HUES48 (cell line): Measurements from ENCODE around the gene AFAP1L2.

Source experiments
- H3K27ac ChIP-seq: one replicate; pipeline ENCODE4 v1.7.0; 2013; ENCODE audit warnings: low read depth, low read length, inconsistent platforms
- H3K27me3 ChIP-seq: 2 replicates; pipeline ENCODE4 v1.6.1; 2013; ENCODE audit warnings: mild to moderate bottlenecking, low read length; ENCODE audit not compliant: control insufficient read depth, insufficient read depth
- H3K36me3 ChIP-seq: 2 replicates; pipeline ENCODE4 v1.6.1; 2013; ENCODE audit warnings: low read length; ENCODE audit not compliant: control insufficient read depth, insufficient read depth
- H3K4me1 ChIP-seq: 2 replicates; pipeline ENCODE4 v1.6.1; 2013; ENCODE audit warnings: mild to moderate bottlenecking, low read length; ENCODE audit not compliant: control insufficient read depth, insufficient read depth
- H3K4me3 ChIP-seq: 2 replicates; pipeline ENCODE4 v1.5.1; 2013; ENCODE audit warnings: mild to moderate bottlenecking, low read depth, low read length
- H3K9ac ChIP-seq: 2 replicates; pipeline ENCODE4 v1.6.1; 2013; ENCODE audit warnings: mild to moderate bottlenecking, low read depth, low read length, moderate library complexity
- H3K9me3 ChIP-seq: 2 replicates; pipeline ENCODE4 v1.6.1; 2013; ENCODE audit warnings: low read length; ENCODE audit not compliant: control insufficient read depth, insufficient read depth

The AFAP1L2 gene

GRCh38 chr10:114372995-114373394, 31.3 kb downstream of the AFAP1L2 start:
- Histone ChIP-seq H3K36me3 (no peaks in the 10 kb centered on the region), H3K9me3 (no peaks in the 10 kb centered on the region), H3K4me1 (peaks cover 7% of the 10 kb centered on the region; the same call in 1 of the 2 replicates), H3K27ac (no peak overlapping the region), H3K4me3 (no peak overlapping the region), H3K27me3 (no peaks in the 10 kb centered on the region), H3K9ac (no peak overlapping the region)

GRCh38 chr10:114372179-114372578, 32.1 kb downstream of the AFAP1L2 start:
- no peaks in the 10 kb centered on the region for H3K9me3 ChIP-seq
- H3K27me3 ChIP-seq, result no peaks in the 10 kb centered on the region
- H3K4me3 ChIP-seq, result no peak overlapping the region
- H3K4me1 ChIP-seq, result peaks cover 7% of the 10 kb centered on the region; the same call in 1 of the 2 replicates
- no peaks in the 10 kb centered on the region for H3K36me3 ChIP-seq
- H3K27ac ChIP-seq, result no peak overlapping the region
- H3K9ac ChIP-seq, result no peak overlapping the region

- Histone ChIP-seq H3K4me1 (peaks cover 7% of the 10 kb centered on the region; the same call in 1 of the 2 replicates), H3K9ac (no peak overlapping the region), H3K9me3 (no peaks in the 10 kb centered on the region), H3K27ac (no peak overlapping the region), H3K4me3 (no peak overlapping the region), H3K36me3 (no peaks in the 10 kb centered on the region), H3K27me3 (no peaks in the 10 kb centered on the region)
These were observed 33.3 kb downstream of the AFAP1L2 start for GRCh38 chr10:114370966-114371365.

- Histone ChIP-seq H3K9ac (no peak overlapping the region), H3K9me3 (no peaks in the 10 kb centered on the region), H3K4me3 (no peak overlapping the region), H3K27me3 (no peaks in the 10 kb centered on the region), H3K36me3 (no peaks in the 10 kb centered on the region), H3K4me1 (peaks cover 7% of the 10 kb centered on the region; the same call in 1 of the 2 replicates), H3K27ac (no peak overlapping the region)
These were observed 34.1 kb downstream of the AFAP1L2 start for GRCh38 chr10:114370199-114370598.

- no peaks in the 10 kb centered on the region for H3K27me3 ChIP-seq
- no peak overlapping the region for H3K4me3 ChIP-seq
- H3K9me3 ChIP-seq, result no peaks in the 10 kb centered on the region
- no peaks in the 10 kb centered on the region for H3K36me3 ChIP-seq
- no peak overlapping the region for H3K27ac ChIP-seq
- H3K4me1 ChIP-seq, result no peaks in the 10 kb centered on the region
- no peak overlapping the region for H3K9ac ChIP-seq
These were observed 36.3 kb downstream of the AFAP1L2 start for GRCh38 chr10:114368057-114368391.

- no peak overlapping the region for H3K9ac ChIP-seq
- H3K27ac ChIP-seq, result no peak overlapping the region
- no peak overlapping the region for H3K4me3 ChIP-seq
- H3K36me3 ChIP-seq, result no peaks in the 10 kb centered on the region
- no peaks in the 10 kb centered on the region for H3K4me1 ChIP-seq
- no peaks in the 10 kb centered on the region for H3K9me3 ChIP-seq
- no peaks in the 10 kb centered on the region for H3K27me3 ChIP-seq
These were observed 36.8 kb downstream of the AFAP1L2 start for GRCh38 chr10:114367351-114368056.

GRCh38 chr10:114364726-114365125, 39.6 kb downstream of the AFAP1L2 start:
- H3K36me3 ChIP-seq, result no peaks in the 10 kb centered on the region
- H3K27ac ChIP-seq, result no peak overlapping the region
- no peak overlapping the region for H3K4me3 ChIP-seq
- H3K27me3 ChIP-seq, result no peaks in the 10 kb centered on the region
- H3K9ac ChIP-seq, result no peak overlapping the region
- peaks cover 4% of the 10 kb centered on the region for H3K4me1 ChIP-seq
- H3K9me3 ChIP-seq, result no peaks in the 10 kb centered on the region

GRCh38 chr10:114363745-114364454, 40.4 kb downstream of the AFAP1L2 start:
- no peak overlapping the region for H3K4me3 ChIP-seq

GRCh38 chr10:114362826-114363355, 41.4 kb downstream of the AFAP1L2 start:
- H3K27me3 ChIP-seq, result no peaks in the 10 kb centered on the region
- no peak overlapping the region for H3K9ac ChIP-seq
- no peak overlapping the region for H3K4me3 ChIP-seq
- peaks cover 14% of the 10 kb centered on the region for H3K4me1 ChIP-seq
- no peaks in the 10 kb centered on the region for H3K9me3 ChIP-seq
- no peaks in the 10 kb centered on the region for H3K36me3 ChIP-seq
- H3K27ac ChIP-seq, result no peak overlapping the region

More at GRCh38 chr10:114363745-114364454, 40.4 kb downstream of the AFAP1L2 start:
- no peaks in the 10 kb centered on the region for H3K36me3 ChIP-seq
- no peaks in the 10 kb centered on the region for H3K9me3 ChIP-seq
- no peaks in the 10 kb centered on the region for H3K27me3 ChIP-seq
- no peak overlapping the region for H3K9ac ChIP-seq
- H3K4me1 ChIP-seq, result peaks cover 13% of the 10 kb centered on the region
- no peak overlapping the region for H3K27ac ChIP-seq

GRCh38 chr10:114359953-114360345, 44.4 kb downstream of the AFAP1L2 start:
- no peaks in the 10 kb centered on the region for H3K9me3 ChIP-seq
- no peak overlapping the region; the same call in 1 of the 2 replicates for H3K4me3 ChIP-seq
- H3K27ac ChIP-seq, result no peak overlapping the region
- H3K36me3 ChIP-seq, result no peaks in the 10 kb centered on the region
- peaks cover 20% of the 10 kb centered on the region for H3K4me1 ChIP-seq
- no peaks in the 10 kb centered on the region for H3K27me3 ChIP-seq
- no peak overlapping the region for H3K9ac ChIP-seq
